Spleen (tissue), 7 donors: Measurements from ENCODE around the gene LTF.

Source experiments
- POLR2A ChIP-seq, 3 donors: fragments of 450-650 bp; IDR thresholded peaks; one replicate each; pipeline ENCODE4 v1.5.1; 2017; ENCODE audit warnings: antibody characterized with exemption in 3 of 3, mild to moderate bottlenecking in 1 of 3
- TF ChIP-seq, protein P1 (sequence below), 11 experiments: fragments of 200-600 bp in 7 of 11; fragments of 450-650 bp in 4 of 11; sonication (generic) in 4 of 11; IDR thresholded peaks in 8 of 11; conservative IDR thresholded peaks in 3 of 11; 1 replicate in 7 of 11; 2 replicates in 4 of 11; pipeline versions ENCODE4 v1.4.0 to v1.8.0; 2016 to 2021; ENCODE audit warnings: antibody characterized with exemption in 11 of 11, inconsistent platforms in 4 of 11, mild to moderate bottlenecking in 1 of 11
- donor health status: DM: no; HTN: no; CAD: no; lungs with moderate emphysema.
- donor health status: DM: no; HTN: no; CAD: no.
- donor health status: DM: no; HTN: no; CAD: no.

DNA sequence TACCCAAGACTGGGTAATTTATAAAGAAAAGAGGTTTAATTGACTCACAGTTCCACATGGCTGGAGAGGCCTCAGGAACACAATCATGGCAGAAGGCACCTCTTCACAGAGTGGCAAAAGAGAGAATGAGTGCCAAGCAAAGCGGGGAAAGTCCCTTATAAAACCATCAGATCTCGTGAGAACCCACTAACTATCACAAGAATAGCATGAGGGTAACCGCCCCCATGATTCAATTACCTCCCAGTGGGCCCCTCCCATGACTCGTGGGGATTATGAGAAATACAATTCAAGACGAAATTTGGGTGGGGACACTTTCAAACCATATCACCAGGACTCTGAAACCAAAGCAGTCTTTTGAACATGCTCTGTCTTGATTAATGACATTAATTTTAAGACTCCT is 40.1 kb upstream of the LTF start:
- TF ChIP-seq, protein P1, sequence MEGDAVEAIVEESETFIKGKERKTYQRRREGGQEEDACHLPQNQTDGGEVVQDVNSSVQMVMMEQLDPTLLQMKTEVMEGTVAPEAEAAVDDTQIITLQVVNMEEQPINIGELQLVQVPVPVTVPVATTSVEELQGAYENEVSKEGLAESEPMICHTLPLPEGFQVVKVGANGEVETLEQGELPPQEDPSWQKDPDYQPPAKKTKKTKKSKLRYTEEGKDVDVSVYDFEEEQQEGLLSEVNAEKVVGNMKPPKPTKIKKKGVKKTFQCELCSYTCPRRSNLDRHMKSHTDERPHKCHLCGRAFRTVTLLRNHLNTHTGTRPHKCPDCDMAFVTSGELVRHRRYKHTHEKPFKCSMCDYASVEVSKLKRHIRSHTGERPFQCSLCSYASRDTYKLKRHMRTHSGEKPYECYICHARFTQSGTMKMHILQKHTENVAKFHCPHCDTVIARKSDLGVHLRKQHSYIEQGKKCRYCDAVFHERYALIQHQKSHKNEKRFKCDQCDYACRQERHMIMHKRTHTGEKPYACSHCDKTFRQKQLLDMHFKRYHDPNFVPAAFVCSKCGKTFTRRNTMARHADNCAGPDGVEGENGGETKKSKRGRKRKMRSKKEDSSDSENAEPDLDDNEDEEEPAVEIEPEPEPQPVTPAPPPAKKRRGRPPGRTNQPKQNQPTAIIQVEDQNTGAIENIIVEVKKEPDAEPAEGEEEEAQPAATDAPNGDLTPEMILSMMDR (IDR thresholded peaks at IDR 0.05 in 8 of 11, conservative IDR thresholded peaks at IDR 0.05 in 3 of 11): no peak
- no peak for TF ChIP-seq POLR2A (IDR thresholded peaks at IDR 0.05)
